ENCODE data around the gene NR2C1.
A peak's percentile ranks its signal among the peaks of the same experiment; 100 is the strongest.

Gene NR2C1

DNA sequence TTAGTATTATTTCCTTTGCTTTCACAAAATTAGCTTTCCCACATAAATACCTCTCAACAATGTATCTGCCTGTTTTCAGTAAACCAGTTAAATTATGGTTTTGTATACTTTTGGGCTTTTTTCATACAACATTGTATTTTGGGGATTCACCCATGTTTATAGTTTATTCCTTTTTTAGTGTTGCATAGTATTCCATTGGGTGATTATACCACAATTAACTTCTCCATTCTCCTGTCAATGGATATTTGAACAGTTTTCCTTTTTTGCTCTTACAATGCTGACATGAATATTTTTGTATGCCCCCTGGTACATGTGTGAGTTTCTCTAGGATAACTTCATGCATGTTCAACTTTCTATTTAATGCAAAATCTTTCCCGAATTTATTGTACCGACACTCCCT is 57.3 kb downstream of the NR2C1 start:
- in situ Hi-C loops (cut with HindIII; ENCODE audit: low sequenced_read_pairs): no loop called here
- TF ChIP-seq, protein P1, sequence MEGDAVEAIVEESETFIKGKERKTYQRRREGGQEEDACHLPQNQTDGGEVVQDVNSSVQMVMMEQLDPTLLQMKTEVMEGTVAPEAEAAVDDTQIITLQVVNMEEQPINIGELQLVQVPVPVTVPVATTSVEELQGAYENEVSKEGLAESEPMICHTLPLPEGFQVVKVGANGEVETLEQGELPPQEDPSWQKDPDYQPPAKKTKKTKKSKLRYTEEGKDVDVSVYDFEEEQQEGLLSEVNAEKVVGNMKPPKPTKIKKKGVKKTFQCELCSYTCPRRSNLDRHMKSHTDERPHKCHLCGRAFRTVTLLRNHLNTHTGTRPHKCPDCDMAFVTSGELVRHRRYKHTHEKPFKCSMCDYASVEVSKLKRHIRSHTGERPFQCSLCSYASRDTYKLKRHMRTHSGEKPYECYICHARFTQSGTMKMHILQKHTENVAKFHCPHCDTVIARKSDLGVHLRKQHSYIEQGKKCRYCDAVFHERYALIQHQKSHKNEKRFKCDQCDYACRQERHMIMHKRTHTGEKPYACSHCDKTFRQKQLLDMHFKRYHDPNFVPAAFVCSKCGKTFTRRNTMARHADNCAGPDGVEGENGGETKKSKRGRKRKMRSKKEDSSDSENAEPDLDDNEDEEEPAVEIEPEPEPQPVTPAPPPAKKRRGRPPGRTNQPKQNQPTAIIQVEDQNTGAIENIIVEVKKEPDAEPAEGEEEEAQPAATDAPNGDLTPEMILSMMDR (IDR thresholded peaks at IDR 0.05; ENCODE audit: low read depth, low read length): no peak
- H3K4me3 ChIP-seq (ENCODE audit: low read depth, low read length): no peak overlapping the region
- DNase-seq (ENCODE audit: low read depth, low spot score): no peak

DNA sequence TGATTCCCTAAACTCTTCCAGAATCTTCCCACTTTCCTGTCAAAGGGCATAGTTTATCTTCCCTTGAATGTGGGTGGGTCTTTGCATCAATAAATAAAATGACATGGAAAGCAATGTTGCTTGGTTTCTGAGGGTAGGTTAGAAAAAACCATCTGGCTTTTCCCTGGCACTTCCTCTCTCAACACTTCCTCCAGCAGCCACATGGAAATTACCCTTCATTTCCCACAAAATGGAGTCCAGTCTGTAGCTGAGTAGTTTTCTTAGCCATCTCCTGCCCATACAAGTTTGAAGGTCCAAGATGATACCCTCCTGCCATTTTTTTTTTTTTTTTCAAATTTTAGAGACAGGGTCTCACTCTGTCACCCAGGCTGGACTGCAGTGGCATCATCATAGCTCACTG is 58.9 kb downstream of the NR2C1 start:
- no peak overlapping the region for H3K4me3 ChIP-seq (ENCODE audit: low read depth, low read length)
- in situ Hi-C loops (cut with HindIII; ENCODE audit: low sequenced_read_pairs): no loop called here
- DNase-seq (ENCODE audit: low read depth, low spot score): no peak
- TF ChIP-seq, protein P1 (IDR thresholded peaks at IDR 0.05; ENCODE audit: low read depth, low read length): no peak

DNA sequence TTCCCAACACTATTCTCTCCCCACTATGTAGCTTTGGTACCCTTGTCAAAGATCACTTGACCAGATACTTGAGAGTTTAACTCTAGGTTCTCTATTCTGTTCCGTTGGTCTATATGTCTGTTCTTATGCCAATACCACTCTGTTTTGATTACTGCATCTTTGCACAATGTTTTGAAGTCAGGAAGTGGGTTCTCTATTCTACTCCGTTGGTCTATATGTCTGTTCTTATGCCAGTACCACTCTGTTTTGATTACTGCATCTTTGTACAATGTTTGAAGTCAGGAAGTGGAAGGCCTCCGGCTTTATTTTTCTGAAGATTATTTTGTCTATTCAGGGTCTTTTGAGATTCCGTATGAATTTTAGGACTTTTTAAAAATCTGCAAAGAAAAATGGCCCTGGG is 67.2 kb downstream of the NR2C1 start:
- H3K4me3 ChIP-seq (ENCODE audit: low read depth, low read length): no peak overlapping the region
- no peak for DNase-seq (ENCODE audit: low read depth, low spot score)
- TF ChIP-seq, protein P1 (IDR thresholded peaks at IDR 0.05; ENCODE audit: low read depth, low read length): no peak
- in situ Hi-C loops (cut with HindIII; ENCODE audit: low sequenced_read_pairs): no loop called here

DNA sequence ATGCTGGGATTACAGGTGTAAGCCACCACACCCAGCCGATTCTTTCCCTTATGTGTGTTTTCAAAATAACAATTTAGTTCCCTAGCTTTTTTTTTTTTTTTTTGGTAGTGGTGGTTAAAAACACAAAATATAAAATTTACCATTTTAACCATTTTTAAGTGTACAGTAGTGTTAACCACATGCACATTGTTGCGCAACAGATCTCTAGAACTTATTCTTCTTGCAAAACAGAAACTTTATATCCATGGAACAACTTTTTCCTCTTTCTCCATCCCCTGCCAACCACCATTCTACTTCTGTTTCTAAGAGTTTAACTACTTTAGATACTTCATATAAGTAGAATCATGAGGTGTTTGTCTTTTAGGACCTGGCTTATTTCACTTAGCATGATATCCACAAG is 68.8 kb downstream of the NR2C1 start:
- TF ChIP-seq, protein P1 (IDR thresholded peaks at IDR 0.05; ENCODE audit: low read depth, low read length): no peak
- H3K4me3 ChIP-seq (ENCODE audit: low read depth, low read length): no peak overlapping the region
- DNase-seq (ENCODE audit: low read depth, low spot score): peak; percentile 7
- in situ Hi-C loops (cut with HindIII; ENCODE audit: low sequenced_read_pairs): no loop called here

DNA sequence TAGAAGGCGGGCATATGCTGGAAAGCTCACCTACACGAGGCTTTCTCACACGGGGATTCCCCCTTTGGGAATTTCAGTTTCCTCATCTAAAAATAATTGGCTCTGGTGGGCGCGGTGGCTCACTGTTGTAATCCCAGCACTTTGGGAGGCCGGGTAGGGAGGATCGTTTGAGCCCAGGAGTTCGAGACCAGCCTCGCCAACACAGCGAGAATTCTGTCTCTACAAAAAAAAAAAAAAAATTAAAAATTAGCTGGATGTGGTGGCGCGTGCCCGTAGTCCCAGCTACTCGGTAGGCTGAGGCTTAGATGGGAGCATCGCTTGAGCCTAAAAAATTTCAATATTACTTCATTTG is 69.5 kb downstream of the NR2C1 start:
- DNase-seq (ENCODE audit: low read depth, low spot score): no peak
- TF ChIP-seq, protein P1 (IDR thresholded peaks at IDR 0.05; ENCODE audit: low read depth, low read length): no peak
- H3K4me3 ChIP-seq (ENCODE audit: low read depth, low read length): peak overlapping the region; percentile 78
- in situ Hi-C loops (cut with HindIII; ENCODE audit: low sequenced_read_pairs): no loop called here

DNA sequence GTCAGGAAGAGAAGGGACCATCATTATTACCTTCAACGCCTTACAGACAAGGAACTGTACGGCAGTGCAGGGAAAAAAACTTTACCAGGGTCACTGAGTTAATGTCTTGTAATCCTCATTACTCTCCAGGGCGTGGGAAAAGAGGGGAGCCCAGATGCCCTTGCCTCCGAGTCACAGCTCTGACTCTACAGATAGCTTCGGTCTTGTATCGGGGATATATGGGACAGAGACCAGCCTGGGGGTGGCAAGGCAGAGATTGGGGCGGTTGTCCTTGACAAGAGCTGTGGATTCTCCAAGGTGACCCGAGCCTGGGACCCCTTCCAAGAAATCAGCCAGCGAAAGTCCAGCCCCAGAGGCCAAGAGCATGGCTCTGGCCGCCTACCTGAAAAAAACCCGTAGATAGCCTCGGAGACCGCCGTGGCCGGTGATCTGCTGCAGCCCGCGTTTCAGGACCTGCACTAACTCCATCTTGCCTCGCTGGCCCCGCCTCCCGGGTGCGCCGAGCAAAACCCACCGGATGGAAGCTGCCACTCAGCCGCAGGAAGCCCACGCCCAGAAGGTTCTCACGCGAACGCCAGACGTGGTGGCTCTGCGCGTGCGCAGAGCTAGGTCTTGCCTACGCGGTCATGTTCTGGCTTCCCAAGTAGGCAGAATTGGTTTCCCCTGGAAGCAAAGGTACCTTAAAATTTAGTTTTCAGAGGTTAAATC is 70.1 kb downstream of the NR2C1 start, which contains the start of gene NDUFA12:
Gene NDUFA12 (minus strand): TSS at position 485 of the 708 bp plus-strand sequence. CDS start 17 bp downstream, at position 468.
- in situ Hi-C loops (cut with HindIII; ENCODE audit: low sequenced_read_pairs): no loop called here
- H3K4me3 ChIP-seq (ENCODE audit: low read depth, low read length): peak within 1 kb of the TSS; percentile 78
- TF ChIP-seq, protein P1 (IDR thresholded peaks at IDR 0.05; ENCODE audit: low read depth, low read length): no peak
- peak; percentile 98 for DNase-seq (ENCODE audit: low read depth, low spot score)

Measured in astrocyte of the spinal cord (primary cell).